ENCODE measurements around the gene EEF1A2.

The EEF1A2 gene

GRCh38 chr20:63545814-63546213 lies 46.9 kb upstream of the EEF1A2 start:
- no peak for TF ChIP-seq CTCF (IDR thresholded peaks at IDR 0.05; ENCODE audit: insufficient read depth, low read length, missing control alignments)
- ChIA-PET CTCF (interaction anchor here (1.9 kb wide), 1 partner anchor 8 kb away, joined by 8 read pairs; the partner anchor contains the start of gene PTK6), POLR2A (no interaction called here)
- DNase-seq (ENCODE audit: low read depth, low spot score): no peak
- H3K4me3 ChIP-seq (ENCODE audit: low read depth, low read length): no peak overlapping the region

GRCh38 chr20:63544958-63545516 lies 46.2 kb upstream of the EEF1A2 start:
- TF ChIP-seq CTCF (IDR thresholded peaks at IDR 0.05; ENCODE audit: insufficient read depth, low read length, missing control alignments): no peak
- CTCF ChIA-PET: interaction anchor here (1.2 kb wide), 1 partner anchor 230 kb away, joined by 3 read pairs; no protein-coding TSS in a partner anchor
- POLR2A ChIA-PET: no interaction called here
- no peak for DNase-seq (ENCODE audit: low read depth, low spot score)
- no peak overlapping the region for H3K4me3 ChIP-seq (ENCODE audit: low read depth, low read length)

GRCh38 chr20:63544241-63544957 lies 45.5 kb upstream of the EEF1A2 start:
- POLR2A ChIA-PET: no interaction called here

GRCh38 chr20:63543733-63544132 lies 44.9 kb upstream of the EEF1A2 start:
- CTCF ChIA-PET: interaction anchor here (0.7 to 2.1 kb wide), 5 partner anchors 9 to 437 kb away, joined by 3 to 6 read pairs (median 3); partner anchors contain the start of gene PRPF6
- POLR2A ChIA-PET: no interaction called here
- DNase-seq (ENCODE audit: low read depth, low spot score): no peak
- H3K4me3 ChIP-seq (ENCODE audit: low read depth, low read length): no peak overlapping the region
- TF ChIP-seq CTCF (IDR thresholded peaks at IDR 0.05; ENCODE audit: insufficient read depth, low read length, missing control alignments): no peak

More at GRCh38 chr20:63544241-63544957, 45.5 kb upstream of the EEF1A2 start:
- H3K4me3 ChIP-seq (ENCODE audit: low read depth, low read length): no peak overlapping the region
- DNase-seq (ENCODE audit: low read depth, low spot score): no peak
- CTCF ChIA-PET: interaction anchor here (0.7 to 2.1 kb wide), 5 partner anchors 10 to 436 kb away, joined by 3 to 6 read pairs (median 3); partner anchors contain the start of gene PRPF6
- TF ChIP-seq CTCF (IDR thresholded peaks at IDR 0.05; ENCODE audit: insufficient read depth, low read length, missing control alignments): no peak

- ChIA-PET POLR2A (no interaction called here), CTCF (interaction anchor here (1.0 to 2.1 kb wide), 4 partner anchors 8 to 437 kb away, joined by 3 to 6 read pairs (median 4); partner anchors contain the start of gene PRPF6)
- no peak overlapping the region for H3K4me3 ChIP-seq (ENCODE audit: low read depth, low read length)
- TF ChIP-seq CTCF (IDR thresholded peaks at IDR 0.05; ENCODE audit: insufficient read depth, low read length, missing control alignments): no peak
- no peak for DNase-seq (ENCODE audit: low read depth, low spot score)
These were observed 44.2 kb upstream of the EEF1A2 start for GRCh38 chr20:63543131-63543530.

GRCh38 chr20:63542696-63543095 lies 43.8 kb upstream of the EEF1A2 start:
- no peak for DNase-seq (ENCODE audit: low read depth, low spot score)
- POLR2A ChIA-PET: no interaction called here

More at GRCh38 chr20:63542696-63543095, 43.8 kb upstream of the EEF1A2 start:
- CTCF ChIA-PET: interaction anchor here (1.0 to 2.1 kb wide), 3 partner anchors 8 to 431 kb away, joined by 3 to 6 read pairs (median 5); no protein-coding TSS in a partner anchor
- H3K4me3 ChIP-seq (ENCODE audit: low read depth, low read length): no peak overlapping the region
- TF ChIP-seq CTCF (IDR thresholded peaks at IDR 0.05; ENCODE audit: insufficient read depth, low read length, missing control alignments): no peak
